Endothelial cell of umbilical vein (primary cell): ENCODE data around the gene KLHL21. TPM values are rescaled to one million over a fixed set of nuclear protein-coding genes. Genes with fewer than 3 reads are reported as not detected.

ENCODE experiments used
- BruUV-seq: library from RNA; stranded (reverse); fragments of 400-500 nt; replicated peaks from 2 replicates; lab custom pipeline; 2021; lab: Mats Ljungman, UMichigan
- CTCF ChIA-PET: fragments of 300-600, 350-600 bp; sonication (Branson Sonifier 250); formaldehyde crosslinking; loops from one replicate; lab custom pipeline; 2021; ENCODE audit warnings: antibody characterized with exemption, inconsistent platforms; lab: Charles Lee
- POLR2A ChIA-PET: fragments of 300-600, 350-600 bp; sonication (Branson Sonifier 250); formaldehyde crosslinking; loops from one replicate; lab custom pipeline; 2021; ENCODE audit warnings: antibody characterized with exemption, inconsistent platforms; lab: Charles Lee
- DNase-seq: peaks from one replicate; pipeline ENCODE4 v3.0.0-alpha.2; 2011; ENCODE audit warnings: low read depth, low spot score
- FAIRE-seq: peaks from 2 replicates; lab custom pipeline; 2011; peaks lifted over from hg19 to GRCh38; lab: Jason Lieb, UNC
- H2AFZ ChIP-seq: 2 replicates; pipeline ENCODE4 v1.6.0; 2012; ENCODE audit warnings: low read depth, low read length, control low read depth, inconsistent platforms
- H3K27ac ChIP-seq: 2 replicates; pipeline ENCODE4 v1.5.1; 2011; ENCODE audit warnings: low read depth, mild to moderate bottlenecking, control low read depth, low read length, moderate library complexity; ENCODE audit not compliant: insufficient read depth
- H3K27me3 ChIP-seq, 2 experiments: 2 replicates each; pipeline versions ENCODE4 v1.6.0 to v1.6.1; 2011; ENCODE audit warnings: low read length in 2 of 2, mixed read lengths in 1 of 2; ENCODE audit not compliant: control insufficient read depth in 2 of 2, insufficient read depth in 2 of 2
- H3K36me3 ChIP-seq, 2 experiments: 2 replicates in 1 of 2; 3 replicates in 1 of 2; pipeline ENCODE4 v1.5.1; 2011; ENCODE audit warnings: low read length in 2 of 2, mild to moderate bottlenecking in 1 of 2, moderate library complexity in 1 of 2; ENCODE audit not compliant: control insufficient read depth in 2 of 2, insufficient read depth in 2 of 2; ENCODE audit errors: extremely low read depth in 1 of 2
- H3K4me1 ChIP-seq: 3 replicates; pipeline ENCODE4 v1.5.1; 2011; ENCODE audit warnings: mild to moderate bottlenecking, low read length; ENCODE audit not compliant: control insufficient read depth, insufficient read depth; ENCODE audit errors: extremely low read depth
- H3K4me2 ChIP-seq: 2 replicates; pipeline ENCODE4 v1.6.1; 2011; ENCODE audit warnings: low read length, control low read depth, mixed read lengths; ENCODE audit not compliant: insufficient read depth
- H3K4me3 ChIP-seq, 3 experiments: fragments of 200-600 bp in 1 of 3; sonication (generic), shearing (Covaris generic) in 1 of 3; replicated peaks in 1 of 3; 2 replicates each; pipeline ENCODE4 v1.5.1; 2011 to 2016; ENCODE audit warnings: control low read depth in 3 of 3, low read length in 3 of 3, mild to moderate bottlenecking in 2 of 3, inconsistent platforms in 1 of 3, low read depth in 1 of 3, moderate library complexity in 1 of 3; ENCODE audit not compliant: insufficient read depth in 1 of 3
- H3K79me2 ChIP-seq: 2 replicates; pipeline ENCODE4 v1.6.0; 2012; ENCODE audit warnings: low read length, inconsistent platforms; ENCODE audit not compliant: control insufficient read depth, insufficient read depth
- H3K9ac ChIP-seq: replicated peaks from 2 replicates; pipeline ENCODE3; 2011; ENCODE audit warnings: low read length, control low read depth; ENCODE audit not compliant: insufficient read depth; ENCODE audit errors: extremely low read depth
- H3K9me1 ChIP-seq: replicated peaks from 3 replicates; pipeline ENCODE4 v1.6.0; 2011; ENCODE audit warnings: mild to moderate bottlenecking, low read length; ENCODE audit not compliant: control insufficient read depth, insufficient read depth; ENCODE audit errors: extremely low read depth
- H3K9me3 ChIP-seq: replicated peaks from 2 replicates; pipeline ENCODE4 v1.5.1; 2012; ENCODE audit warnings: low read length, inconsistent platforms; ENCODE audit not compliant: control insufficient read depth, insufficient read depth
- H4K20me1 ChIP-seq: replicated peaks from 2 replicates; pipeline ENCODE3; 2011; ENCODE audit warnings: mild to moderate bottlenecking, low read length; ENCODE audit not compliant: control insufficient read depth, insufficient read depth; ENCODE audit errors: extremely low read depth
- CTCF ChIP-seq, 2 donors: IDR thresholded peaks; 1 replicate in 1 of 2; 2 replicates in 1 of 2; pipeline ENCODE4 v1.5.1; 2011; ENCODE audit warnings: low read length in 2 of 2, mild to moderate bottlenecking in 2 of 2, moderate library complexity in 2 of 2, control low read depth in 1 of 2, inconsistent platforms in 1 of 2, low read depth in 1 of 2; ENCODE audit not compliant: insufficient read depth in 1 of 2; ENCODE audit errors: extremely low read depth in 1 of 2
- EZH2 ChIP-seq: IDR thresholded peaks from 2 replicates; pipeline ENCODE4 v1.6.1; 2012; ENCODE audit warnings: borderline replicate concordance, low read depth, mild to moderate bottlenecking, moderate library complexity, low read length, inconsistent platforms; ENCODE audit not compliant: severe bottlenecking
- FOS ChIP-seq: IDR thresholded peaks from 2 replicates; pipeline ENCODE4 v1.6.1; 2011; ENCODE audit warnings: mild to moderate bottlenecking, low read length, moderate library complexity, borderline replicate concordance; ENCODE audit not compliant: insufficient read depth
- GATA2 ChIP-seq: IDR thresholded peaks from 2 replicates; pipeline ENCODE4 v1.7.0; 2011; ENCODE audit warnings: low read depth, mild to moderate bottlenecking, moderate library complexity, mixed read lengths, low read length; ENCODE audit not compliant: insufficient read length, insufficient read depth
- JUN ChIP-seq: IDR thresholded peaks from 2 replicates; pipeline ENCODE4 v1.6.1; 2011; ENCODE audit warnings: borderline replicate concordance, low read depth; ENCODE audit not compliant: insufficient read length, insufficient read depth
- MAX ChIP-seq: IDR thresholded peaks from 2 replicates; pipeline ENCODE4 v1.6.1; 2011; ENCODE audit not compliant: insufficient read depth, insufficient read length
- MYC ChIP-seq: IDR thresholded peaks from one replicate; pipeline ENCODE4 v1.6.1; 2011; ENCODE audit warnings: mild to moderate bottlenecking, low read depth, low read length
- POLR2A ChIP-seq: IDR thresholded peaks from 2 replicates; pipeline ENCODE4 v1.6.1; 2012; ENCODE audit warnings: low read depth, mild to moderate bottlenecking, control low read depth, low read length
- POLR2AphosphoS5 ChIP-seq: IDR thresholded peaks from 2 replicates; pipeline ENCODE4 v1.6.1; 2012; ENCODE audit warnings: low read depth, mild to moderate bottlenecking, control low read depth, low read length, moderate library complexity; ENCODE audit not compliant: insufficient read depth
- dilution Hi-C: fragments of 300-500 bp; cut with MboI; formaldehyde crosslinking; loops from one replicate; pipeline ENCODE4 v1.15.0; 2019; ENCODE audit warnings: low sequenced_read_pairs; ENCODE audit not compliant: extremely low pct_ligation_motif_present
- intact Hi-C: fragments of 100-400 bp; cut with micrococcal nuclease; formaldehyde crosslinking; loops from one replicate; pipeline ENCODE4 v1.10.0; 2022
- polyA plus RNA-seq, 4 experiments: library from polyadenylated mRNA; depleted of rRNA in 3 of 4; stranded (reverse) in 3 of 4; unstranded in 1 of 4; fragments of >200 nt; gene quantifications; 2 replicates each; pipeline versions ENCODE4 v1.2.1 to v1.2.3, GENCODE V29; 2011 to 2012; ENCODE audit warnings: missing spikeins in 1 of 4
- total RNA-seq: library from RNA; stranded (reverse); gene quantifications from 2 replicates; pipeline ENCODE4 v1.2.3, GENCODE V29; 2021

KLHL21 gene
- total and polyA plus RNA-seq, 2 donors (not counting 3 experiments of a cell fraction or from before 2014, with no cell fraction given) = 18.0 to 22.4 TPM

GRCh38 chr1:6574818-6575217 is 27.9 kb downstream of the KLHL21 start:
- no peak overlapping the region for H3K4me2 ChIP-seq
- peaks cover 4% of the 10 kb centered on the region for H3K4me1 ChIP-seq
- no peaks in the 10 kb centered on the region for H3K36me3 ChIP-seq
- BruUV-seq = no TSS peak
- CTCF ChIA-PET = no interaction called here
- intact Hi-C loops (no loop called here), dilution Hi-C loops (no loop called here)
- no peaks in the 10 kb centered on the region for H3K9me1 ChIP-seq
- no peaks in the 10 kb centered on the region for H3K79me2 ChIP-seq
- FAIRE-seq (no peak), DNase-seq (no peak)
- no peak overlapping the region for H3K27ac ChIP-seq
- no peaks in the 10 kb centered on the region for H4K20me1 ChIP-seq
- H3K4me3 ChIP-seq = no peak overlapping the region
- peaks cover 5 to 10% of the 10 kb centered on the region in 2 experiments for H3K27me3 ChIP-seq
- no peak for TF ChIP-seq CTCF (IDR thresholded peaks at IDR 0.05; ENCODE audit: extremely low read depth in 1 of 2, insufficient read depth in 1 of 2, low read depth in 1 of 2, low read length in 2 of 2)
- TF ChIP-seq FOS = no peak
- TF ChIP-seq EZH2 = no peak
- TF ChIP-seq POLR2AphosphoS5 = no peak
- no peak for TF ChIP-seq GATA2
- TF ChIP-seq MAX = no peak
- no peak for TF ChIP-seq POLR2A
- TF ChIP-seq JUN = no peak
- no peak for TF ChIP-seq MYC
- H3K9ac ChIP-seq = no peak overlapping the region
- H2AFZ ChIP-seq = no peak overlapping the region
- POLR2A ChIA-PET = no interaction called here
- H3K9me3 ChIP-seq = no peaks in the 10 kb centered on the region
